Heart left ventricle (tissue), 13 donors: ENCODE measurements around the gene SELENOF.

Experiments used
- POLR2A ChIP-seq, 2 donors: fragments of 450-650 bp; IDR thresholded peaks; one replicate each; pipeline ENCODE4 v1.6.1; 2017; ENCODE audit warnings: antibody characterized with exemption in 2 of 2, mild to moderate bottlenecking in 2 of 2, moderate library complexity in 2 of 2
- TF ChIP-seq, protein P1 (sequence below), 12 donors: fragments of 200-600 bp; sonication (generic) in 4 of 12; IDR thresholded peaks; one replicate each; pipeline versions ENCODE4 v1.5.0 to v1.8.0; 2018 to 2022; ENCODE audit warnings: antibody characterized with exemption in 12 of 12, mild to moderate bottlenecking in 5 of 12
- donor health status: ischemic (EF 13 %, LVEDD 7.1; RV severe dilation, severe dysfunction).
- donor health status: DM: no; HTN: yes; CAD: no.
- donor health status: DM: no; HTN: no; CAD: no.
- donor health status: ischemic (EF 25% LVEDD 6.9; RV normal size, moderate dysfunction).
- donor health status: ischemic (EF 25% LVEDD 5.7; RV mildly dilated, moderate dysfunction).
- donor health status: ischemic (EF 35%, LVEDD 5.7; RV mildly dilated, moderate dysfunction).
- donor health status: nonischemic (EF 11% LVEDD 7.7; RV severe dilation, severe dysfunction).
- donor health status: DM: yes; HTN: yes; CAD: no.
- donor health status: PGD.
- donor health status: ischemic (EF 29% LVEDD 5.4; RV normal size, mild dysfunction).
- donor health status: nonischemic (EF 23%, LVEDD 6.1; RV moderate dilation, normal function).

DNA sequence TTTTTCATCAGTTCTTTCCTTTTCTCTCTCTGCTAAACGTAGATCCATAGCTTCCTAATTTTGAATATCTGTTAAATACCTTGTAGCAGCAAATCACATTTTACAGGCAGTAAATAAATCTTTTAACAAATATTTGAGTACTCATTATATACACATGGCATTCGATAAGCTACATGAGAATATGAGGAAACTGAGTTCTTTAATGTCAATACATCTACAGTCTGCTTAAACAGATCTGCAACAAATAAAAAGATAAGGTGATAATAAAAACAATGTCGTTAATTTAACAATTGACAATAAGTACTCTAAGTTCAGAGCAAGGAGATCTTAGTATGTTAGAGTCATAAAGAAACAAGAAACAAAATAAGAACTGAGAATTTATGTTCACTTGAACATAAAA lies 42.9 kb downstream of the SELENOF start:
- TF ChIP-seq, protein P1, sequence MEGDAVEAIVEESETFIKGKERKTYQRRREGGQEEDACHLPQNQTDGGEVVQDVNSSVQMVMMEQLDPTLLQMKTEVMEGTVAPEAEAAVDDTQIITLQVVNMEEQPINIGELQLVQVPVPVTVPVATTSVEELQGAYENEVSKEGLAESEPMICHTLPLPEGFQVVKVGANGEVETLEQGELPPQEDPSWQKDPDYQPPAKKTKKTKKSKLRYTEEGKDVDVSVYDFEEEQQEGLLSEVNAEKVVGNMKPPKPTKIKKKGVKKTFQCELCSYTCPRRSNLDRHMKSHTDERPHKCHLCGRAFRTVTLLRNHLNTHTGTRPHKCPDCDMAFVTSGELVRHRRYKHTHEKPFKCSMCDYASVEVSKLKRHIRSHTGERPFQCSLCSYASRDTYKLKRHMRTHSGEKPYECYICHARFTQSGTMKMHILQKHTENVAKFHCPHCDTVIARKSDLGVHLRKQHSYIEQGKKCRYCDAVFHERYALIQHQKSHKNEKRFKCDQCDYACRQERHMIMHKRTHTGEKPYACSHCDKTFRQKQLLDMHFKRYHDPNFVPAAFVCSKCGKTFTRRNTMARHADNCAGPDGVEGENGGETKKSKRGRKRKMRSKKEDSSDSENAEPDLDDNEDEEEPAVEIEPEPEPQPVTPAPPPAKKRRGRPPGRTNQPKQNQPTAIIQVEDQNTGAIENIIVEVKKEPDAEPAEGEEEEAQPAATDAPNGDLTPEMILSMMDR (IDR thresholded peaks at IDR 0.05), result no peak
- no peak for TF ChIP-seq POLR2A (IDR thresholded peaks at IDR 0.05)
